Hepatic stellate cell (primary cell): ENCODE measurements around the gene SGSM2.

Experiments
- DNase-seq: peaks from one replicate; pipeline ENCODE4 v3.0.0; 2011; ENCODE audit warnings: low spot score

Gene SGSM2

GRCh38 chr17:2387086-2388019 is 50.1 kb downstream of the SGSM2 start:
- DNase-seq, result no peak

GRCh38 chr17:2388020-2388682 is 50.9 kb downstream of the SGSM2 start:
- DNase-seq, result no peak

GRCh38 chr17:2388683-2389055 is 51.4 kb downstream of the SGSM2 start:
- DNase-seq, result no peak

- no peak for DNase-seq
Measured at GRCh38 chr17:2390199-2390836, 53.0 kb downstream of the SGSM2 start.

GRCh38 chr17:2391597-2392251 is 54.4 kb downstream of the SGSM2 start:
- DNase-seq, result no peak

GRCh38 chr17:2392252-2393173 is 55.2 kb downstream of the SGSM2 start:
- DNase-seq, result peak; percentile 91

GRCh38 chr17:2393174-2393953 is 56.1 kb downstream of the SGSM2 start:
- DNase-seq, result peak; percentile 94

- DNase-seq, result no peak
Measured at GRCh38 chr17:2393954-2394749, 56.9 kb downstream of the SGSM2 start.

GRCh38 chr17:2394775-2395201 is 57.5 kb downstream of the SGSM2 start:
- no peak for DNase-seq

- DNase-seq, result peak; percentile 53
Measured at GRCh38 chr17:2395258-2396181, 58.2 kb downstream of the SGSM2 start.

- DNase-seq, result no peak
Measured at GRCh38 chr17:2396192-2396567, 58.9 kb downstream of the SGSM2 start.

- peak; percentile 95 for DNase-seq
Measured at GRCh38 chr17:2396568-2397246, 59.4 kb downstream of the SGSM2 start.

GRCh38 chr17:2397247-2398171 is 60.2 kb downstream of the SGSM2 start:
- DNase-seq, result no peak

GRCh38 chr17:2398182-2398581 is 60.9 kb downstream of the SGSM2 start:
- no peak for DNase-seq

- DNase-seq, result peak; percentile 72
Measured at GRCh38 chr17:2398655-2399571, 61.6 kb downstream of the SGSM2 start.
